SKM-1 treated with dmso at 0.1 percent for 144 hours (cell line): ENCODE data around the gene MAT1A.
"Not testable (repeated sequence)": the region's sequence is repeated elsewhere in the genome, so short reads cannot be mapped to it uniquely, and the experiment has no call there.

ENCODE experiments used
- DNase-seq: peaks from one replicate; lab custom pipeline; 2025; ENCODE audit not compliant: unreplicated experiment; lab: John Stamatoyannopoulos, UW

MAT1A gene

GRCh38 chr10:80265740-80266512 lies 23.5 kb downstream of the MAT1A start:
- DNase-seq: no peak

DNA sequence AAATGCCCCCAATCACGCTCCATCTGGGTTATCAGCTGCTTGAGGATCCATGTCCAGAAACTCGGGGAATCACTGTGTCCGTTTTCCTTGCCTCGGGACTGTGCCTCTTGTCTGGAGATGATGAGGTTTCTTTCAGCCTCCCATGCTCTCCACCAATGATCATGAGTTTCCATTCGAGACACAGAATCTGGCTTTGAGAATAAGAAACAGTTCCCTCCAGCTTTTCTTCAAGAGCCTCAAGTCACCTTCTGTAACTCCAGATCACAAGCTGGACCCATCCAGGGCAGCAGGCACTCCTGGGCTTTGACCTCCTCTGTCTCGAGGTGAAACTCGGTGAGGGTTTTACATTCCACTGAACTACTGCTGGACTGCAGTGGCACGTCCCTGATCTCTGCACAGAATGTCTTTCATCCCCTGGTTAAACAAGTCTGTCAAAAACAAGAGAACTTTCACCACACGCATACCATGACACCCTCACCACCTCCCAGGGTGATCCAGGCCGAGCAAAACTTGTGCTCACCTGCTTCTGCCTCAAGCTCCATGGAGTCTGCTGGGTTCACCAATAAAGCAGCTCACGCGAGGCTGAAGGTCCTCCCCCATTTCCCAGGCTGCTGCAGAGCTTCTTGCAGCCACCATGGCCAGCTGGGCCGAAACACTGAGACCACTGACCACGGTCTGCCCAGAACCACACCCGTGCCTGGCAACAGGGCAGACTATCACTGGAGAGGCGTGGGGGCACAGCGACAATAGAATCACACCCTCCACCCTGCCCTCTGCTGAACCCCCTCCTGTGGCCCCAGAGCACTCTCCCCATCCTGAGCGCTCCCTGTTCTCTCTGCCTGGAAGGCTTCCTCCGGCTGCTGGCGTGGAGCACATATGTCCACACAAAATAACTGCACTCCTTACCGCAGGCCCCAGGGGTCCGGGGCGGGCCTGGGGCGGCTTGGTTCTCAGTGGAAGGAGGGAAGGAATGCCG lies 25.1 kb downstream of the MAT1A start:
- no peak for DNase-seq

GRCh38 chr10:80261316-80262030 lies 28.0 kb downstream of the MAT1A start:
- DNase-seq: no peak

DNA sequence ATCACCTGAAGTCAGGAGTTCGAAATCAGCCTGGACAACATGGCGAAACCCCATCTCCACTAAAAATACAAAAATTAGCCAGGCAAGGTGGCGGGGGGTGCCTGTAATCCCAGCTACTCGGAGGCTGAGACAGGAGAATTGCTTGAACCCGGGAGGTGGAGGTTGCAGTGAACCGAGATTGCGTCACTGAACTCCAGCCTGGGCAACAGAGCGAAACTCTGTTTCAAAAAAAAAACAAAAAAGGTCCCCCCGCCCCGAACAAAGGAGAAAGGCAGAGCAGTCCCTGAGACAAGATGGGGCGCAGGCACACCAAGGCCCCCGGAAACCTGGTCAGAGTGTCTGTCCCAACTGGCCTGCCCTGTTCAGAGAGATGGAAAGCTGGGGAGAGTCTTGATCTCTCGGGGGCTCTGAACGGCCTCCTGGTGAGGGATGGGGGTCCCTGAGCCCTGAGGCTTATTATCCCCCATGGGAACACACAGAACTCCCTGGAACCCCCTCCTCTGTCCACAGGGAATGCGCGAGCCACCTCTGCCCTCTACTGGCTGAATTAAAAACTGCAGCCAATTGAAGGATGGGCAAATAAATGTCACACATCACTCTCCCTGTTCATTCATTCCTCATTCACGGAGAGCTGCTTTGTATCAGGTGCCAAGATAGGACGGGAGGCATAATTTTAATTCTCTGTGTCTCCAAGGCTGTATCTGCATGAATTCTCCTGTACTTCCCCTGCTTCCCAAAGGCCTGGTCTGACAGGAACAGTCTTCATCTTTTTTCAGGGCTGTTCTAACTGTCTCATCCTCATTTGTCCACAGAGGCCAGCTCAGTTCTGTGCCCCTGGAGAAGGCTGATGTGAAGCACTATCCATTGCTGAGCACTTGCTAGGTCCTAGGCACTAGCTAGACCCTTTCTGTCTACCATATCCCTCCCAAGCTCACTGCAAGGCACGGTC lies 28.9 kb downstream of the MAT1A start:
- DNase-seq: peak; percentile 11

DNA sequence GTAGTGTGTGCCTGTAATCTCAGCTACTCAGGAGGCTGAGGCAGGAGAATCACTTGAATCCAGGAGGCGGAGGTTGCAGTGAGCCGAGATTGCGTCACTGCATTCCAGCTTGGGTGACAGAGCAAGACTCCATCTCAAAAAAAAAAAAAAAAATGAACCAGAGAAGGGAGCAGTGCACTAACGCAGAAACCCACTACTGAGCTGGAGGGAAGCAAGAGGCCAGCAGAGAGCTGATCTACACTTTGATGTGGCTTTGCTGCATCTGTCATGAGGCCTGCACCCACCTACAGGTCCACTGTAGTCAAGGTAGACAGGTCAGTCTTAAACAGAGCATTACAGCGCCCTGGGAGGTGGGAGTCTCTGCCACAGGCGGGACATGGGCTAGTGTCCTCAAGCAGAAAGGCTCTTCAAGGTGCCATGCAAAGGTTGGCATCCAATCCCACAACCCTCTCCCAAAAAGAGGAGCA lies 30.0 kb downstream of the MAT1A start:
- DNase-seq: no peak

DNA sequence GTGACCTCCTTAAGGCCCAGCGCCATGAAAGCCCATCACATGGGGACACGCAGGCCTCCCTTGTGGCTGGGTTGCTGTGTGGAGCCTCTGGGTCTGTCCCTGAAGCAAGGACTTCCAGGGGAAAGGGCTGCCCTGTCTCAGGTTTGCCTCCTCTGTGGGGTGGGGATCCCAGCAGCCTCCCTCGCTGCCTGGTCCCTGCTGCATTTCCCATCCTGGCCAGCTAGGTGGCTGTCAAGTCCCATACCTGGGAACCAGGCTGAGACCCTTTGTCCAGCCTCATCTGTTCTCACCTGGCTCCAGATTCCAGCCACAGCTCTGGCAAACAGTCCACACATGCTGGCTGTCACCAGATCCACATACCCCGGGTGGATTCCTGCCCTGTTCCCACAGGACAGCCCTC lies 32.7 kb downstream of the MAT1A start:
- DNase-seq: not testable (repeated sequence)

- not testable (repeated sequence) for DNase-seq
Measured at GRCh38 chr10:80254726-80255125, 34.7 kb downstream of the MAT1A start.

DNA sequence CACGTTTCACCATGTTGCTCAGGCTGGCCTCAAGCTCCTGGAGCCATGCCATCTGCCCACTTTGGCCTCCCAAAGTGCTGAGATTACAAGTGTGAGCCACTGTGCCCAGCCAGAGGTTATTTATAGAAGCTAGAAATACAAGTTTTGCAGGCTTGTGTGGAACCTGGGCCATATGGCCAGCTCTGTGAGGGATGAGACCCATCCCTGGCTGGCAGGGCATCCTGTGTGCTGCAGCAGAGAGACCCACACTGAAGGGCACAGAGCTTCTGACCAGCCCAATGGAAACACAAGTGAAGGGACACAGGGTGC lies 35.5 kb downstream of the MAT1A start:
- not testable (repeated sequence) for DNase-seq

GRCh38 chr10:80253266-80253962 lies 36.0 kb downstream of the MAT1A start:
- DNase-seq: peak; percentile 85

GRCh38 chr10:80252296-80252887 lies 37.1 kb downstream of the MAT1A start:
- DNase-seq: no peak

GRCh38 chr10:80251703-80252280 lies 37.7 kb downstream of the MAT1A start:
- DNase-seq: not testable (repeated sequence)

DNA sequence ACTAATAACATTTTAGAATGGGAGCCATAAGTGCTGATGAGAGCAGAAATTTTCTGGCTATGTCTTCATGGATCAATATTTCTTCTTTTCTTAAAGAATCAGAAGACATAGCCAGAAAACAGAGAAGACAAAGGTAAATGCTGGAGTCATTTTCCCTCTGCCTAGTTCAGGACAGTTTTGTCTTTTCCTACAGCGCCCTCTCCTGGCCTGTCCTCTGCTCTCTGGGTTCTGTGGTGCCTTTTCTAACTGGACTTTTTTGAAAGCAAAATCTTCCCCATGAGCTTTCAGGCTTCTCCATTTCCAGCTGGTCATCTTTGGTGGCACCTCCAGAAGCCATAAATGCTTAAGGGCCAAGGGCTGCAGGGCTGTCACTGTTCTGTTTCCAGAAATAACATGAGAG lies 39.1 kb downstream of the MAT1A start:
- not testable (repeated sequence) for DNase-seq

DNA sequence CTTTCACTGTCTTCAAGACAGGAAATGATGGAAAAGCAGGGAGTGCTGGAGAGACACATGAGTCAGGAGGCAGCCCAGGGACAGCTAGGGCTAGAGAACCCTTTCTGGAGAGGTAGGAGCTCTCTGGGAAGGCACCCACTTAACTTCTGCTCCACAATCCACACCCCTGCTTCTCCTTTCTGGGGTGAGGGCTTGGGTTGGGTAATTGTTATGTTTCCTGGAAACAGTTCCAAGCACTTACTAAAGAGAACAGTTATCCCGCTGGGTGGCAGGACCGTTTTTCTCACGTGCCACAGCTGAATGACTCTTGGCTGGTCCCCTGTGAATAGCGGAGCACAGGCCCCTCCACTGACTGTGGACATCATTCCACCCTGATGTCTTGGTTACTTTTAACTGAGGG lies 39.6 kb downstream of the MAT1A start:
- not testable (repeated sequence) for DNase-seq

GRCh38 chr10:80247611-80248010 lies 41.8 kb downstream of the MAT1A start:
- DNase-seq: not testable (repeated sequence)

DNA sequence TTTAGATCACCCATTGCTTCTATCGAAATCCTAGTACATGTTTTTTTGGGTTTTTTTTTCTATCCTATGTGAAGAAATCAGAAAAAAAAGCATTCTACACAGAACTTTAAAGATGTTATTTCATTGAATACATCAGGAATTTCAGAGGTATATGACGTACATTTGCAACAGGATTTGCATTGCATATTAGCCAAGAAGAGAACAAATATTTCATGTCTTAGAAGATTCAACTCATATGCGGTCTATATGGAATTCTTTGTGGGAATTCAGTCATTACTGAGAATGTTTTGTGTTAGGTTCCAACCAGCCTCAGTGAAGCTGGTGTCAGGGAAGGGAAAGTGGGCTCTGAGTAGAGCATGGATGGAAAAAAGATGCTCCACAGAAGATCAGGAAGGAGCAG lies 45.1 kb downstream of the MAT1A start:
- not testable (repeated sequence) for DNase-seq

DNA sequence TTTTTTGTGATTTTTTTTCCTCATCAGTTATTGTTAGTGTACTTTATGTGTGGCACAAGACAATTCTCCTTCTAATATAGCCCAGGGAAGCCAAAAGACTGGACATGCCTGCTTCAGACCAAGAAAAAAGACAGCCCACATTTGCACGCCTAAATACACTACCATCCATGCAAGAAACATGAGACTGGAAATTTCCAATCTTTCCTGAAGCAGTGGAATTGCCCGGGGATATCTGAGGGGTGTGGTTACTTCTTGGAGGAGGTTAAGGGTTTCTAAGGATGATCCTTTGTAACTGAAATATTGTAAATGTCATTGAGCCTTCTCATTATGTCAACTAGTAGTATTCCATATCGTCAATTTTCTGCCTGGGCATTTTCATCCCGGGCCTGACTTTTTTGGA lies 47.1 kb downstream of the MAT1A start:
- DNase-seq: not testable (repeated sequence)

- DNase-seq: not testable (repeated sequence)
Measured at GRCh38 chr10:80236457-80236856, 53.0 kb downstream of the MAT1A start.

GRCh38 chr10:80234331-80235235 lies 54.9 kb downstream of the MAT1A start:
- DNase-seq: not testable (repeated sequence)
